Progenitor cell of endocrine pancreas (in vitro differentiated cells): ENCODE results near the gene CLEC16A. TPM values are rescaled to one million over a fixed set of nuclear protein-coding genes. Genes with fewer than 3 reads are reported as not detected.

Experiments
- DNase-seq: peaks from one replicate; pipeline ENCODE4 v3.0.0; 2021; ENCODE audit warnings: low spot score; ENCODE audit not compliant: unreplicated experiment
- H3K27ac Mint-ChIP-seq: 2 replicates; pipeline ENCODE4 v1.8.0; 2021; ENCODE audit warnings: mild to moderate bottlenecking, moderate library complexity, mixed read lengths
- H3K27me3 Mint-ChIP-seq: 2 replicates; pipeline ENCODE4 v1.8.0; 2021; ENCODE audit warnings: mixed read lengths
- H3K36me3 Mint-ChIP-seq: 2 replicates; pipeline ENCODE4 v1.8.0; 2022; ENCODE audit warnings: mixed read lengths; ENCODE audit not compliant: insufficient read depth
- H3K4me1 Mint-ChIP-seq: 2 replicates; pipeline ENCODE4 v1.8.0; 2021; ENCODE audit warnings: low read depth, mixed read lengths
- H3K4me3 Mint-ChIP-seq: 2 replicates; pipeline ENCODE4 v1.8.0; 2021; ENCODE audit warnings: low read depth, mild to moderate bottlenecking, moderate library complexity, mixed read lengths
- H3K9me3 Mint-ChIP-seq: 2 replicates; pipeline ENCODE4 v1.8.0; 2021; ENCODE audit warnings: low read depth, mixed read lengths
- CTCF ChIP-seq: fragments of 200-600 bp; sonication (generic); IDR thresholded peaks from one replicate; pipeline ENCODE4 v1.5.0; 2021; ENCODE audit warnings: antibody characterized with exemption, mild to moderate bottlenecking; ENCODE audit not compliant: unreplicated experiment
- total RNA-seq: library from RNA; stranded (reverse); gene quantifications from 2 replicates; pipeline ENCODE4 v1.2.1, GENCODE V29; 2021

The CLEC16A gene
- total RNA-seq, 1 donor from 2014 or later: 34.3 TPM

GRCh38 chr16:11161439-11161838 is 217.1 kb downstream of the CLEC16A start:
- peak overlapping the region; percentile 53 for H3K27ac Mint-ChIP-seq
- no peak for TF ChIP-seq CTCF
- no peak for DNase-seq
- no peaks in the 10 kb centered on the region for H3K9me3 Mint-ChIP-seq
- H3K4me3 Mint-ChIP-seq: no peak overlapping the region
- peaks cover 21% of the 10 kb centered on the region for H3K4me1 Mint-ChIP-seq
- no peaks in the 10 kb centered on the region for H3K36me3 Mint-ChIP-seq
- peaks cover 8% of the 10 kb centered on the region for H3K27me3 Mint-ChIP-seq

- DNase-seq: no peak
- Mint-ChIP-seq H3K9me3 (no peaks in the 10 kb centered on the region), H3K4me3 (no peak overlapping the region), H3K27ac (no peak overlapping the region), H3K36me3 (no peaks in the 10 kb centered on the region), H3K4me1 (peaks cover 21% of the 10 kb centered on the region), H3K27me3 (peaks cover 8% of the 10 kb centered on the region)
- TF ChIP-seq CTCF: no peak
These were observed 217.6 kb downstream of the CLEC16A start for GRCh38 chr16:11161974-11162373.

- Mint-ChIP-seq H3K27ac (peak overlapping the region; percentile 73), H3K4me3 (no peak overlapping the region), H3K27me3 (peaks cover 8% of the 10 kb centered on the region), H3K36me3 (no peaks in the 10 kb centered on the region), H3K4me1 (peaks cover 15% of the 10 kb centered on the region), H3K9me3 (no peaks in the 10 kb centered on the region)
- TF ChIP-seq CTCF: no peak
- DNase-seq: no peak
These were observed 218.4 kb downstream of the CLEC16A start for GRCh38 chr16:11162586-11163268.

- H3K27ac Mint-ChIP-seq: no peak overlapping the region
These were observed 219.4 kb downstream of the CLEC16A start for GRCh38 chr16:11163761-11164261.

More at GRCh38 chr16:11163761-11164261, 219.4 kb downstream of the CLEC16A start:
- DNase-seq: no peak
- Mint-ChIP-seq H3K27me3 (peaks cover 8% of the 10 kb centered on the region), H3K9me3 (no peaks in the 10 kb centered on the region), H3K36me3 (no peaks in the 10 kb centered on the region), H3K4me1 (peaks cover 10% of the 10 kb centered on the region), H3K4me3 (no peak overlapping the region)
- no peak for TF ChIP-seq CTCF
